Coronary artery (tissue), 2 donors: ENCODE measurements around the gene BRICD5.
A peak's percentile ranks its signal among the peaks of the same experiment; 100 is the strongest.

ENCODE experiments used
- DNase-seq: peaks from one replicate; pipeline ENCODE4 v3.0.0-alpha.2; 2017; ENCODE audit warnings: low spot score
- H3K27ac ChIP-seq, 2 donors: fragments of 200-600 bp; sonication (generic); one replicate each; pipeline ENCODE4 v1.5.1; 2016 to 2019
- H3K4me3 ChIP-seq: fragments of 200-600 bp; sonication (generic); 2 replicates; pipeline ENCODE4 v1.5.1; 2016; ENCODE audit warnings: mild to moderate bottlenecking, moderate library complexity
- CTCF ChIP-seq: fragments of 200-600 bp; sonication (generic); IDR thresholded peaks from one replicate; pipeline ENCODE4 v1.5.1; 2019; ENCODE audit warnings: antibody characterized with exemption

Gene BRICD5

GRCh38 chr16:2208308-2208707, 2.4 kb downstream of the BRICD5 start:
- Histone ChIP-seq H3K27ac (no peak overlapping the region), H3K4me3 (no peak overlapping the region)
- no peak for DNase-seq
- TF ChIP-seq CTCF: no peak

- H3K4me3 ChIP-seq: no peak overlapping the region
- DNase-seq: no peak
- no peak for TF ChIP-seq CTCF
- no peak overlapping the region for H3K27ac ChIP-seq
Measured at GRCh38 chr16:2207872-2208271, 2.8 kb downstream of the BRICD5 start.

- peak overlapping the region in 1 of 2 donors; percentile 97 for H3K27ac ChIP-seq
- H3K4me3 ChIP-seq: no peak overlapping the region
- TF ChIP-seq CTCF: no peak
- no peak for DNase-seq
Measured at GRCh38 chr16:2206780-2207433, 3.8 kb downstream of the BRICD5 start.

GRCh38 chr16:2206420-2206779, 4.3 kb downstream of the BRICD5 start:
- Histone ChIP-seq H3K27ac (peak overlapping the region in 1 of 2 donors; percentile 97), H3K4me3 (peak overlapping the region; percentile 83)
- TF ChIP-seq CTCF: no peak
- no peak for DNase-seq

GRCh38 chr16:2205967-2206313, 4.7 kb downstream of the BRICD5 start:
- Histone ChIP-seq H3K27ac (peak overlapping the region; percentile 97), H3K4me3 (peak overlapping the region; percentile 83)
- no peak for DNase-seq
- TF ChIP-seq CTCF: no peak

- H3K27ac ChIP-seq: peak within 1 kb of the TSS; percentile 97
- no peak for TF ChIP-seq CTCF
- peak within 1 kb of the TSS; percentile 83 for H3K4me3 ChIP-seq
- peak; percentile 89 for DNase-seq
Measured at GRCh38 chr16:2205104-2205966, 5.3 kb downstream of the BRICD5 start, which contains the start of gene MLST8. MLST8 (plus strand) TSS chr16:2205454; CDS start chr16:2206086, 632 bp downstream.
